GM21390 (cell line): ENCODE results near the gene TMEM52.

Experiments used
- ATAC-seq: cut with Tn5 transposase; IDR thresholded peaks from one replicate; pipeline ENCODE4 v1.9.1; 2021; ENCODE audit not compliant: unreplicated experiment

Gene TMEM52

DNA sequence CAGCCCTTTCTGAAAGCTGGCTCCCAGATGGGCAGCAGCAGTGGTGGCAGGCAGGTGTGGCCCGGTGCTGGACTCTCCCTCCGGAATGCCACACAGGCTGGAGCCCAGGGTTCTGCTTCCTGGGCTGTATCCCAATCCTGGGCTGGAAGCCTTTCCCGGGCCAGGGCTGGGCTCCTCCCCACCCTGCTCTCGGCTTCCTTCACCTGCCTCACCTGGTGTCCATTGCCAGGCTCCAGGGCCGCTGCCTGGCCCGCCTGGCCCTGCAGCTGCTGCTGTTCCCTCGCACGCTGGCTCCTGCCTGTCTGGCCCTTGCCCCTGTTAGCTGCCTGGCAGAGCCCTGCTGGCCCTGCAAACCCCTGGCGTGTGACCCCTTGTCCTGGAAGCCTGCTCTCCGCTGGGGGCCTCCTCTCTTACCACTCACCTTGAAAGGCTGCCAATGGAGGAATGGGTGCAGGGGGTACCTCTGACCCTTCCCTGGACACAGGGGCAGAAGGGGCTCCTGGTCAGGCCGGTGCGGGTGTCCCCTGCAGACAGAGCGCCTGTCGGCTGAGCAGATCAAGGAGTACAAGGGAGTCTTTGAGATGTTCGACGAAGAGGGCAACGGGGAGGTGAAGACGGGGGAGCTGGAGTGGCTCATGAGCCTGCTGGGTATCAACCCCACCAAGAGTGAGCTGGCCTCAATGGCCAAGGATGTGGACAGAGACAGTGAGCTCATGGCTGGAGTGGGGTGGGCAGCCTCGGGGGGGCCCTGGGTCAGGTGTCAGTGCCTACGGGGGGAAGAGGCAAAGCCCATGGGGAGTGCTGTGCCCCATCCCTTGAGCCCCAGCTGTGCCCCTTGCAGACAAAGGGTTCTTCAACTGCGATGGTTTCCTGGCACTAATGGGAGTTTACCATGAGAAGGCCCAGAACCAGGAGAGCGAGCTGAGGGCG, 2.9 kb downstream of the TMEM52 start:
- no peak for ATAC-seq

DNA sequence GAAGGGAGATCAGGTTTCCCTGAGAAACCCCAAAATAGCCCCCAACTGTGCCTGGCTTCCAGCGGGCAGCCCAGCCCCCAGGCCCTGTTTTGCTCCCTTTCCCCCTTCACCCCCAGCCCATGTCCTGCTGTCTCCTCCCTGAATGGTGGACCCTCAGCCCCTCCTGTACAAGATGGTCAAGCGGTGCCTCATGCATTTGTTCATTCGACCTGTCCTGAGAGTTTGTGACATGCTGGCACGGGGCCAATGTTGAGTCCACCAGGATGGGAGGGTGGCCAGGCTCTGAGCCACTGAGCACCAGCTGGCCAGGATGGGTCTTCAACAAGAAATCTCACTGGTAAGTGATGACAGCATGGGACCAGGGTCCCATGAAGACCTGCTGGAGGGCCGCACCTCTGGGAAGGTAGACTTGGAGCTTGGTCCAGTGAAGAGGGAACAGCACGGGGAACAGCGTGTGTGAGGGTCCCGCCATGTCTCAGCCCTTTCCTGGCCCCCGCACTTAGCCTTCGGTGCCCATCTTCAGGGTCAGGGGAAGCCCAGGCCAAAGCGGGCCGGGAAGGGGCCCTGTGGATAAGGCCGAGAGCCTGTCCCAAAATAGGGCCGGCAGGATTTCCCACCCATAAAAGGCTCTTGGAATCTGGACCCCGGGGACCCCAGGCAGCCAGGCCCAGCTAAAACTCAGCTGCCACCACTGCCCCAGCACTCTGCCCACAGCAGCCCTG, 3.9 kb downstream of the TMEM52 start, which contains the start of gene CALML6:
TSS of gene CALML6 (plus strand) at position 290 of the 722 bp plus-strand sequence. CDS start at position 311, 21 bp downstream.
- ATAC-seq, result no peak

DNA sequence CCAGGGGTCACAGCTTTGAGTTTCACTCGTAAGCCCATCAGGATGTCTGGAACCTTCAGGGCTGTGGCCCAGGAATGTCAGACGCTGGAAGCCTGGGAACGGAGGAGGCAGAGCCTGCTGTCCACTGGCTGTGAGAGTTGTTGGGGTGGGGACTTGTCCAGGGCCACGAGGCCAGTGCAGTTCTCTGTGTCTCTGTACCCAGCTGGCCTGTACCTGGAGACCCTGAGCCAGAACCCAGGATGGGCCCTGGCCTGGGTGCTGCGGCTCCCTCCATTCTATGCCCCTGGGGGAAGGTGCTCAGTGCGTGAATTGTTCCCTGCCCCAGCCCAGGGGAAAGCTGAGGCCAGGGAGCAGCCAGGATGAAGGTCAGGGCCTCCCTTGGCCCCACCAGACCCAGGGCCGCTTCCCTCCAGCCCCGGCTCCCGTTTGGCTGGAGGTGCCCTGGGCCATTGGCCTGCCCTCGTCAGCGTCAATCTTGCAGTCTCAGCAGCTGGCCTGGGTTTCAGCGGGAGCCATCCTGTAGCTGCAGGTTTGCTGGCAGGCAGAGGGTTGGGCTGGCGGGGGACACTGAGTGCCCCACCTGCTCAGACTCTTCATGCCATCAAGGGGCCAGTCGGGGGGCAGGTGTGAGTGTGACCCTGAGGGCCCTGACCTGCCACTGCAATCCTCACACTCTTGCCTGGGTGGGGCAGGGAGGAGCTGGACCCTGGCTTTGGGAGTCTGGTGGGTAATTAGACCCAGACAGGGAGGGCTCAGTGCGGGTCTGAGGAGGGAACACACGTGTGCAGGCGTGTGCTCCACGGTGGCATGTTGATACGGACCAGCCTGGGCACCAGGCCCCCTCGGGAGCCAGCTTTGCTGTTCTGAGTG, 4.7 kb downstream of the TMEM52 start:
- ATAC-seq, result no peak

DNA sequence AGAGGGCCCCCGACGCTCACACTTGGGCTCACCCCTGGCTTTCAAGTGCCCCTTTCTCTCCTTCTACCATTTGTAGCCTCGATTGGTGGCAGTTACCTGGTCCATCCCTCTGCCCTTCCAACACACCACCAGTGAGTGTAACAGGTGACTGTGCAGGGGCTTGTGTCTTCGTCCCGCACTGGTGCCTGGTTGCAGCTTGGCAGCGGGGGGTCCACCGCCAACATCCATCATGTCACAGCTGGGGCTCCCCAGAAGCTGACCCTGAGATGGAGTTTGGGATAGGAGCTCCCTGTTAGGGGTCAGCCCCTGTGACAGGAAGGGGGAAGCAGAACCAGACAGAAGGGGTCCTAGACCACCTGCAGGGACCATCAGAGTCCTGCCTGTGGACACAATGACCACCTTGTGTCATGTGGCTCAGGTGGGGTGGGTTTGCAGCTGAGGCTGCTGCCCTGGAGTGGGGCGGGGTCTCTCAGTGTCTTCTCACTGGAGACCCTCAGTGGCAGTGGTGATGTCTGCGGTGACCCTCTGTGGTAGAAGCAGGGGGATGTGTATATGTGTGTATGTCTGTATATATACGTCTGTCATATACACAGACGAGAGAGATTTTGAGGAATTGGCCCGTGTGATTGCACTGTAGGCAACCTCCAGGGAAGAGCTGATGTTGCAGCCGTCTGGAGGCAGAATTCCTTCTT, 7.6 kb downstream of the TMEM52 start:
- ATAC-seq, result no peak

DNA sequence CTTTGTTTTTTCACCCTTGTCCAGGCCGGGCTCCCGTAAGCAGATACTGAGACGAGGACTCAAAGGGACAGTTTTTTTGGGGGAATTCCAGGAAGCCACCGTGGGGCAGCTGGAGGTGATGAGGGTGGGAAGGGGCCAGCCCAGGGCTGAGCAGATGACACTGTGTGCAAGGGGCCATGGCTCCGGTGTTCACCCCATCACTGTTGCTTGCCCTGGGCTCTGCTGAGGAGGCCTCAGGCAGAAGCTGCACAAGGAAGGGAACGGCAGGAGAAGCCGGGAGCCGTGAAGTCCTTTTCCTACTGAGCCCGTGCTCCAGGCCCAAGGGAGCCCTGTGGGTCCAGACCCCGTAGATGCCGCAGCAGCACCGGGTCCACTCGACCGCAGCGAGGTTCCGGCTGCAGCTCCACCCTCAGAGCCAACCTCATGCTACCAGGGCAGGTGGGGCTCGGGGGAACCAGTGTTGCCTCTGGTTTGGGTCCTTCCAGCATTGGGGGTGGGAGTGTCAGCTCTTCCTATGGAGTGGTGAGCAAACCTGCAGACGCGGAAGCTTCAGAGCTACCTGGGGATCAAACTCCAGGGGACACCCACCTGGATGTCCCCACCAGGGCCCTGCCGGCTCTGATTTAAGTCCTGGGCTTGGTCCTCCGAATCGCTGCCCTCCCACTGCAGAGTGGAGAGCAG, 8.3 kb downstream of the TMEM52 start:
- no peak for ATAC-seq

DNA sequence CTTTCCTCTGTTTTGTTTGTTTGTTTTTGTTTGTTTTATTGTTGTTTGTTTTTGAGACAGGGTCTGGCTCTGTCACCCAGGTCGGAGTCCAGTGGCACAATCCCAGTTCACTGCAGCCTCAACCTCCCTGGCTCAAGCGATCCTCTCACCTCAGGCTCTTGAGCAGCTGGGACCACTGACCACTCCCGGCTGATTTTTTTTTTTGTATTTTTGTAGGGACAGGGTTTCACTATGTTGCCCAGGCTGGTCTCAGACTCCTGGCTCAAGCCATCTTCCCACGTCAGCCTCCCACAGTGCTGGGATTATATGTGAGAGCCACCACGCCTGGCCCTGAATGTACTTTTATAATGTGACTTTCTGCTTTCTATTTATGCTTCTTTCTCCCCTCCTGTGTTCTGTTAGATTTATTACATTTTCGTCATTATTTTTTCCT, 9.0 kb downstream of the TMEM52 start:
- no peak for ATAC-seq

DNA sequence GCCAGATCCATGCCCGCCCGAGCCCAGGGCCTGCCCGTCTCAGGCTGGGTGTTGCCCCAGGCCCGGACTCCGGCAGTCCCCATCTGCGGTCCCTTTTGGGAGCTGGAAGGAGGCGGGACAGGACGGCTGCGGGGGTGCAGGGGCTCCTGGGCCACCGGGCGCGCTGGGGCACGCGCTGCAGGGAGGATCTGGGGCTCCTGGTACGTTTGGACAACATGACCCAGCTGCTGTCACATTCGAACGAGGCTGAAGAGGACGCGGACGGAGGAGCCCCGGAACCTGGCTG, 10.6 kb downstream of the TMEM52 start:
- peak; percentile 7 for ATAC-seq

DNA sequence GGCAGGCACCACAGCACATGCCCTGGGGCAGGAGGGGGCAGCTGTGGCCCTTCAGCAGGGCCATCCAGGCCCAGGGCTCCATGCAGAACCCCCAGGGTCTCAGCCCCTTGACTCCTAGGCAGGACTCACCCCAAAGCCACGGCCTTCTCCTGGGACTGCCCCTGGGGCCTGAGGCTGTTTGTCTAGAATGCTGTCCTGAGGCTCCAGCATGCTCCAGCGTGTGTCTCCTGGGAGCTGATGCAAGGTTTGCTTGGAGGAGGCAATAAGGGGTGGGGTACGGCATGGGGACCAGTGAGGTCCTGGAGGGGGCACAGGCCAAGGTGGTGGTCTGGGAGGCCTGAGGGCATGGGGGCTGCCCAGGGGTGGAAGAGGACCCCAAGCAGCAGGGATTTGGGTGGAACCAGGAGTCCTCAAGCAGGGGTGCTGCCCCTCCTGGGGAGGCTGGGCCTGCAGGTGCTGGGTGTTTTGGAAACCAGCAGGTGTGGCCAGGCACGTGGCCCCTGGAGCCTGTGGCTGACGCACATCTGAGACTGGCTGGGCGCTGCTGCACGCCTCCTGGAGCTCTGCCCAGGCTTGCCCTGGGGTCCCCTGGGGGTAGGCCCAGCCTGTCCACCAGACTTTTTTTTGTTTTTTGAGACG, 11.9 kb downstream of the TMEM52 start:
- no peak for ATAC-seq

DNA sequence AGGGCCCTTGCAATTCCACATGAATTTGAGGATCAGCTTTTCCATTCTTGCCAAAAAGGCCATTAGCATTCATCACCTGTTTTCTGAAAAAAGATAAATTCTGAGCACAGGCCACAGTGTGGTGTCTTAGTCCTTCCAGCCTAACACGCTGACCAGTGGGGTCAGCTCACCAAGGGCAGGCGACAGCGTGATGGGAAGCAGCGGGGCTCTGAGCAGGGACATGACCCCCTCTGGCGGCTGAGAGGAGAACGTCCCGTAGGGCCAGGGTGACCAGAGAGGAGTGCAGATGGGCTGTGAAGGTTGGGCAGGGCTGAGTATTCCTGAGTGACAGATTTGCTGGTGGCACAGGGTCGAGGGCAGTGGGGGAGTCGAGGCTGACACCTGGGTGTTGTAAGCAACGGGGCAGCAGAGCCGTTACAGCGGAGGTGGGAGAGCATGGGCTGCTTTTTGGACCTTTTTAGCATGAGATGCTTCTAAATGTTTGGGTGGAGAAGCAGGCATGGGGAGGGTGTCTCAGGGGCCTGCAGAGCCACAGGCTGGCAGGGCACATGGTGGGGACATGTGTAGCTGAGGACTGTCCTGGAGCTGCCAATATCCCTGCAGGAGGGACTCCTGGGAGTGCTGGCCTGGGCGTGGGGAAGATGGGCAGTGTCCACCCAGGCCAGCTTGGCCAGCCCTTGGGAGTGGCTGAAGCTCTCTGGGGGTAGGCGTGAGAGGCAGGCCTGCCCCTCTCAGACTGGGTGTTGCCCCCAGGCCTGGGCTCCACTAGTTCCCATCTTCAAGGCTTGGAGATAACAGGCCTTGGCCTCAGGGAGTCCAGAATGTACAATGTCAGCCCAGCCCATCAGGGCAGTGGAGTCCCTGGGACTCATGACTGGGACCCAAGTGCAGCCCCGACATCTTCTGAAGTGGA, 12.6 kb downstream of the TMEM52 start:
- no peak for ATAC-seq

DNA sequence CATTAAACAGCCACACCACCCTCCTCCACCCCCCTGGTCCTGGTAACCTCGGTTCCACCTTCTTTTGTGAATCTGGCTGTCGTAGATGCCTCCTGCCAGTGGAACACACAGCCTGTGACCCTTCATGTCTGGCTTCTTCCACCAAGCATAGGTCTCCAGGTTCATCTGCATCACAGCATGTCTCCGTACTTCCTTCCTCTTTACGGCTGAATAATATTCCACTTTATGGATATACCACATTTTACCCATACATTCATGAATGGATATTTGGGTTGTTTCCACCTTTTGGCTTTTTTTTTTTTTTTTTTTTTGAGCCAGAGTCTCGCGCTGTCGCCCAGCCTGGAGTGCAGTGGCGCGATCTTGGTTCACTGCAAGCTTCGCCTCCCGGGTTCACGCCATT, 15.9 kb downstream of the TMEM52 start:
- no peak for ATAC-seq

DNA sequence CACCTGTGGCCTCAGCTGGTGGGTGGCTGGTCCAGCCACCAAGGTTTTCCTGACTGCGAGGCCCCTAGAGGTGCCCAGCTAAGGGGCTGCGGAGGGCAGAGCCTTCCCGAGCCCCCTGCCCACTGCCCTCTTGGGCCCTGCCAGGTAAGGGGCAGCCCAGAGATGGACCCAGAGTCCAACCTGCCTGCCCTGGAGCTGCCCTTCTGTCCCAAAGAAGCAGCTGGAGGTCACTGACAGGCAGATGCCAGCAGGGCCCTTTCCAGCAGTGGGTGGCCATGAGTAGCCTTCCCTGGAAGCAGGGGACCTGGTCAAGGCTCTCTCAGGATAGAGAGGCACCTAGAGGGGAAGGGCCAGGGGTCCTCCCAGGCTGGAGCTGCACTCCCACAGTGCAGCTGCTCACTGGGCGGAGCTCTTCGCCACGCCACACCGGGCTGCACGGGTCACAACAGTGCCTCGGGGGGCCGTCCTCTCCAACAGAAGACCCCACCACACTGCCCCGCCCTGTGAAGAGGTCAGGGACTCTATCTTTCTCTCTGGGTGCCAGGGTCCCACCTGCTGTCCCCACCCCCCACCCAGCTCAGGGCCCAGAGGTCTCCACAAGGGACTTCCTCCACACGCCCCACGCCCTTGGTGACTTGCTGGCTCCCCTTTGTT, 17.3 kb downstream of the TMEM52 start:
- no peak for ATAC-seq

DNA sequence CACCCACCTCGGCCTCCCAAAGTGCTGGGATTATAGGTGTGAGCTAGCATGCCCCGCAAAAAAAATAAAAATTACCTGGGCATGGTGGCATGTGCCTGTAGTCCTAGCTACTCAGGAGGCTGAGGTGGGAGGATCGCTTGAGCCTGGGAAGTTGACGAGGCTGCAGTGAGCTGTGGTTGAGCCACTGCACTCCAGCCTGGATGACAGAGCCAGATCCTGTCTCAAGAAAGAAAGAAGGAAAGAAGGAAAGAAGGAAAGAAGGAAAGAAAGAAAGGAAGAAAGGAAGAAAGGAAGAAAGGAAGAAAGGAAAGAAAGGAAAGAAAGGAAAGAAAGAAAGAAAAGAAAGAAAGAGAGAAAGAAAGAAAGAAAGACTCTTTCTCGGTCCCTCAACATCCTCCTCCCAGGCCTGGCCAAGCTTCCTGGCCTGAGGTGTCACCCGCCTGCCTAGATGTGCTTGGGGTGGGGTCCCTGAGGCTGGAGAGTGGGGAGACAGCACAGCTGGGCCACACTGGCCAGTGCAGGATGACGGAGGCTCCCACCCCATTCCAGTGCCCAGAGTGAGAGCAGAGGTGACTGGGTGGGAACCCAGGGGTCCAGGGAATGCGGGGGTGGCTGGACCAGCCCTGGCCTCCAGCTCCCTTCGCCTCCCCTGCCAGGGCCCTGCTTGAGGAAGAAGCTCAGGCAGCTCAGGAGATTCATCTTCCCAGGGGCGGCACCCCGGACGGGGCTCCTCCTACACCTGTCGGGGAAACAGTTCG, 18.0 kb downstream of the TMEM52 start:
- no peak for ATAC-seq

DNA sequence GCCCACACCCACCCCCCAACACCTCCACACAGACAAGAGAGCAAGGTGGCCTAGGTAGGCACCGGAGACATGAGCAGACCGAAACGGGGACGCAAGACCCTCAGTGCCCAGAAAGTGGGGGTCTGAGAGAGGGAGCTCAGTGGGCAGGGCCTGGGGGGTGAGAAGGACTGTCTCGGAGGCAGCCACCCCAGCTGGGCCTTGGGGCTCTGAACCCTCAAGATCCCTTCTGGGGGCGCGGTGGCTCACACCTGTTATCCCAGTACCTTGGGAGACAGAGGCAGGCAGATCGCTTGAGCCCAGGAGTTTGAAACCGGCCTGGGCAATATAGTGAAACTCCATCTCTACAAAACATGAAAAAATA, 19.1 kb downstream of the TMEM52 start:
- ATAC-seq, result no peak

DNA sequence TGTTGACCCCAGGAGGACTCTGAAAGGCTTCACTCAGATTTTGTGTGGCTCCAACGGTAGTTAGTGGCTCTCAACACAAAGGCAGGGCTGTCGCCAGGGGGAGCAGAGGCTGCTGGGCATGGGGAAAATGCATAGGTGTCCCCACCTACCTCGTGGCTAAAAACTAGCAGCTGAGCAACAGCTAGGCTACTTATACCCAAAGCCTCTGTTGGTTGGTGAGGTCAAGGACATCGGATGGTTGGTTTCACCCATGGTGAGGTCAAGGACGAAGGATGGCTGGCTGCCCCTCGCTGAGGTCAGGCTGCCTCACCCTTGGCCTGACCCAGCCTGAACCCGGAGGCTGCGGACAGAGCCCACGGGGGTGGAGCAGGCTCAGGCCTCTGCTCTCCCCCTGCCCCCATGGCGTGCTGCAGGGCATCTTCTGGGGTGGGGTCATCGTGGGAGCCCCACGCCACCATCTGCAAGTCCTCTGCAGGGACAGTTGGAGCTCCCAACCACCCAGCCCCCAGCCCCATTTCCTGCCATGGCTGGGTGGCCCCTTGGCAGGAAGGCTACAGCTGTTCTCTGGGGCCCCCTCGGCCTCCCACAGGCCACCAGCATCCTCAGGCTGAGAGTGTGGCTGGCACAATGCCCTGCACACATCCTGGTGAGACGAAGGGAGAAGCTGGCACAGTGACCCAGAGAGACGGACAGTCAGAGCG, 19.7 kb downstream of the TMEM52 start:
- ATAC-seq, result no peak

DNA sequence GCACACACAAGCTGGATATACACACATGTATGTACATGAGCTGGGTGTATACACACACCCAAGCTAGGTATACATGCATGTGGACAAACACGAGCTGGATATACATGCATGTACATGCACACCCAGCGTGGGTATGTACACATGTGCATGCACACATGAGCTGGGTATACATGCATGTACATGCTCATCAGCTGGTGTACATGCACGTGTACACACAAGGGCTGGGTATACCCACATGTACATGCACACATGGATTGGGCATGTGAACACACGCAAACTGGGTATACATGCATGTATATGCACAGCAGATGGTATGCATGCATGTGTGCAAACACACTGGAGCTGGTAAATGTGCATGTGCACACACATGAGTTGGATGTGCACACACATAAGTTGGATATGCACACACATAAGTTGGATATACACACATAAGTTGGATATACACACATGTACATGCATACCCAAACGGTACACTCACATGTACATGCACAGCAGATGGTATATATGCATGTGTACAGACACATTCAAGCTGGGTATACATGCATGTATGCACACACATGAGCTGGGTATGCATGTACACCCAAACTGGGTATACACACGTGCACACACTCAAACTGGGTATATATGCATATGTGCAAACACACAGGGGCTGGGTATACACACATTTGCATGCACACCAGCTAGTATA, 20.7 kb downstream of the TMEM52 start:
- no peak for ATAC-seq
